ENCODE measurements around the gene TSGA10.
"Not testable (repeated sequence)": the region's sequence is repeated elsewhere in the genome, so short reads cannot be mapped to it uniquely, and the experiment has no call there.

TSGA10 gene

DNA sequence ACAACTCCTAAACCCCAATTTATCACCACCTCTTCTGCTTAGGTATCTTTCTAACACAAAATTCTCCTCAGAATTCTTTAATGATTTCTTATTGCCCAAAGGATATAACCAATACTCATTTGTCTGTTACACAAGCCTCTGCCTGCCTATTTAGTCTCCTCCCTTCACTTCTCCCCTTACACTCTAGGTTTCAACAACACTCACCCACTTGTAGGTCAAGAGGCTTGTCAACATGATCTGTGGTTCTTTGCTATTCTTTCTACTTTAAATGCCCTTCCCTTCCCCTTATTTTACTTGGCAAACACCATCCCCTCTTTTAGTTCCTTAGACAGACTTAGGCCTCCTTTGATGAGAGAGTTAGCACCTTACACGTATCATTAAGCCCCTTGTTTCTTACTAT, 82.2 kb downstream of the TSGA10 start:
- DNase-seq (ENCODE audit: low spot score) = no peak

GRCh38 chr2:99067871-99068625, 86.7 kb downstream of the TSGA10 start:
- DNase-seq (ENCODE audit: low spot score) = no peak

- peak; percentile 52 for DNase-seq (ENCODE audit: low spot score)
Measured at GRCh38 chr2:99066075-99066958, 88.4 kb downstream of the TSGA10 start.

GRCh38 chr2:99049187-99049586, 105.6 kb downstream of the TSGA10 start:
- DNase-seq (ENCODE audit: low spot score) = not testable (repeated sequence)

- not testable (repeated sequence) for DNase-seq (ENCODE audit: low spot score)
Measured at GRCh38 chr2:99040736-99041300, 113.9 kb downstream of the TSGA10 start.

GRCh38 chr2:99035920-99036319, 118.8 kb downstream of the TSGA10 start:
- no peak for DNase-seq (ENCODE audit: low spot score)

GRCh38 chr2:99032786-99033185, 122.0 kb downstream of the TSGA10 start:
- no peak for DNase-seq (ENCODE audit: low spot score)

DNA sequence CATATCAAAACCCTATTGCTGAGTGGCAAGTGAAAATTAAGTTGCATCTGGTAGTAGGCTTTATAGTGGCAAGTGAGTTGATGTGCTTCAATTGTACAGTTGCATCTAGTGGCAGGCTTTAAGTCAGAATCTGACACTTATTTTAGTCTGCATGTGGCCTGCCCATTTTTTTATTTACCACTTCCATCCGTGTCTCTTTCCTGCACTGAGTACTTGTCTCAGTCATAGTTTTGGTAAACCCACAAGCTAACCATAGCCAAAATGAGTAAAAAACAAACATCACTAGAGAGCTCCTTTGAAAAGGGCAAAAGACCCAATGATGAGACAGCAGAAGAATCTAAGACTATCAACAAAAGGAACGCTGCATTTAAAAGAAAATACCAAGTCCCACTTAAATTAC, 122.7 kb downstream of the TSGA10 start:
- no peak for DNase-seq (ENCODE audit: low spot score)

DNA sequence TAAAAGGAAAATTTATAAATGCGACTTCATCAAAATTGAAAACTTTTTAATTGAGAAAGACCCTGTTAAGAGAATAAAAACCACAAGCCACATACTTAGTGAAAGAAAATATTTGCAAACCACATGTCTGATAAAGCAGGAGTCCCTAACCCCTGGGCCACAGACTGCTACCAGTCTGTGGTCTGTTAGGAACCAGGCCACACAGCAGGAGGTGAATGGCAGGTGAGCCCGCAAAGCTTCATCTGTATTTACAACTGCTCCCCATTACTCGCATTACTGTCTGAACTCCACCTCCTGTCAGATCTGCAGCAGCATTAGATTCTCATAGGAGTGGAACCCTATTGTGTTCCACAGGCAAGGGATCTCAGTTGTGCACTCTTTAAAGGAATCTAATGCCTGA, 123.3 kb downstream of the TSGA10 start:
- no peak for DNase-seq (ENCODE audit: low spot score)

- DNase-seq (ENCODE audit: low spot score) = no peak
Measured at GRCh38 chr2:99028558-99028957, 126.2 kb downstream of the TSGA10 start.

DNA sequence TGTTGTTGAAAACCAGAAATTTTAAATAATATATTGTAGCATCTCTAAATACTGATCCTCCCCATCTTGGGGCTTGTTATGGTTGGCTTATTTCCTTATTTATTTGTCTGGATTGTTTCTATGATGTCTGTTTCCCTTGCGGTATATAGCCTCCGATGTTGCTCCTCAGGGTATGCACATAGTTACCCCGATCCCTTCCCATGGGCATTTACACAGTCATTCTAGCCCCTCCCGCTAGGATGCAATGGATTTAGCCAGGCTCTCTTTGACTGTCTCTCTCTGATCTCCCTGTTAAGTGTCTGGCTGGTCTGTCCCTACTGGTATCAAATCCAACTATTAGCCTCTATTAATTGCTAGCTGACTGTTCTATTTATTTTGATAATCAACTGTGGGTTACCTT, 126.9 kb downstream of the TSGA10 start:
- DNase-seq (ENCODE audit: low spot score) = no peak

DNA sequence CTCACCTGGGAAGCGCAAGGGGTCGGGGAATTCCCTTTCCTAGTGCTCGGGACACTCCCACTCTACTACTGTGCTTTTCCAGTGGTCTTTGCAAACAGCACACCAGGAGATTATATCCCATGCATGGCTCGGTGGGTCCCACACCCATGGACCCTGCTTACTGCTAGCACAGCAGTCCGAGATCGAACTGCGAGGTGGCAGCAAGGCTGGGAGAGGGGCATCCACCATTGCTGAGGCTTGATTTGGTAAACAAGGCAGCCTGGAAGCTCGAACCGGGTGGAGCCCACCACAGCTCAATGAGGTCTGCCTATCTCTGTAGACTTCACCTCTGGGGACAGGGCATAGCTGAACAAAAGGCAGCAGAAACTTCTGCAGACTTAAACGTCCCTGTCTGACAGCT, 154.0 kb downstream of the TSGA10 start:
- DNase-seq (ENCODE audit: low spot score) = no peak

DNA sequence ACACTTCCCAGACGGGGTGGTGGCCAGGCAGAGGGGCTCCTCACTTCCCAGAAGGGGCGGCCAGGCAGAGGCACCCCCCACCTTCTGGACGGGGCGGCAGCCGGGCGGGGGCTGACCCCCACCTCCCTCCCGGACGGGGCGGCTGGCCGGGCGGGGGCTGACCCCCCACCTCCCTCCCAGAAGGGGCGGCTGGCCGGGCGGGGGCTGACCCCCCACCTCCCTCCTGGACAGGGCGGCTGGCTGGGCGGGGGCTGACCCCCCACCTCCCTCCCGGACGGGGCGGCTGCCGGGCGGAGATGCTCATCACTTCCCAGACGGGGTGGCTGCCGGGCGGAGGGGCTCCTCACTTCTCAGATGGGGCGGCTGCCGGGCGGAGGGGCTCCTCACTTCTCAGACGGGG, 166.0 kb downstream of the TSGA10 start:
- not testable (repeated sequence) for DNase-seq (ENCODE audit: low spot score)

GRCh38 chr2:98985905-98986666, 168.7 kb downstream of the TSGA10 start:
- DNase-seq (ENCODE audit: low spot score) = no peak

GRCh38 chr2:98975611-98976010, 179.1 kb downstream of the TSGA10 start:
- no peak for DNase-seq (ENCODE audit: low spot score)

DNA sequence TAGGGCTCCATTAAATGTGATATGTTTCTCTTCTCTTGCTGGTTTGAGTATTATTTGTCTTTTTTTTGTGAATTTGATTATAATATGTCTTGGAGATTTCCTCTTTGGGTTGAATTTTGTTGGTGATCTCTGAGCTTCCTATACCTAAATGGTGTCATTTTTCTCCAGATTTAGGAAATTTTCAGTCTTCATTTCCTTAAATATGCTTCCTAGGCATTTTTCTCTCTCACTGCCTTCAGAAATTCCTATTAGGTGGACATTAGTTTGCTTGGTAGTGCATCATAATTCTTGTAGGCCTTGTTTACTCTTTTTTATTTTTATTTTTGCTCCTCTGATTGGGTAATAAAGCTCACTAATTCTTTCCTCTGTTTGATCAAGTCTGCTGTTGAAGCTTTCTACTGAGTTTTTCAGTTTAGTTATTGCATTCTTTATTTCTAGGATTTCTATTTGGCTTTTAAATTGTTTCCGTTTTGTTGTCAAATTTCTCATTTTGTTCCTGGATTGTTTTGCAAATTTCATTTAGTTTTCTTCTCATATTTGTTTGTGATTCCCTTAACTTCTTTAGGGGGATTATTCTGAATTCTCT, 182.1 kb downstream of the TSGA10 start:
- no peak for DNase-seq (ENCODE audit: low spot score)

DNA sequence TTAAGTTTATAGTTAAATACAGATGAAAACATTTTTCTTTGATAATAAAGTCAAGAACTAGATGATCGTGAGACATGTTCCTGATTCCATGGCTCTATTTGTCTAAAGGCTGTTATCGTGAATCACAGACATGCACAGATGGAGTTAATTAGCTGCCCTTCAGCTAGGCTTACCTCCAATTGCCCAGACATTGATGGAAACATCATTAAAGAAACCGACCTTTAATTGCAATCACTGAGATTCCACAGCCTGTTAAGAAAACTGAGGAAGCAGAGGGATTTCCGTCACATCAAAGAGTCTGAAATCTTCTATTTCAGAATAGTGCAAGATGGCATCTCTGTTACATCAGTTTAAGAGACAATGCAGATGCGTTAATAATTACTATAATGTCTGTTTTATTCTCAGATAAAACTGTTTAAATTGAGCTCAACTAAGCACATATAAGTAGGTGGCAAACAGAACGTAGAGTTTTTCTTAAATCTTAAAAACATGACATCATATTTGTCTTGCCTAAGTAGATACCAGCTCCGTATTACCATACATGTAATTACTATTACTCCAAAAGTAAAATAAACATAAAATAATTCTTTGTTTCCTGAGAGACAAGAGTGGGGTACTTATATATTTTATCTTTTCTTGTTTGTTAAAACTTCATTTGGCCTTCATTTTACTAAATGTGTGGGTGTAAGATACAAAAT, 194.8 kb downstream of the TSGA10 start:
- DNase-seq (ENCODE audit: low spot score) = no peak

DNA sequence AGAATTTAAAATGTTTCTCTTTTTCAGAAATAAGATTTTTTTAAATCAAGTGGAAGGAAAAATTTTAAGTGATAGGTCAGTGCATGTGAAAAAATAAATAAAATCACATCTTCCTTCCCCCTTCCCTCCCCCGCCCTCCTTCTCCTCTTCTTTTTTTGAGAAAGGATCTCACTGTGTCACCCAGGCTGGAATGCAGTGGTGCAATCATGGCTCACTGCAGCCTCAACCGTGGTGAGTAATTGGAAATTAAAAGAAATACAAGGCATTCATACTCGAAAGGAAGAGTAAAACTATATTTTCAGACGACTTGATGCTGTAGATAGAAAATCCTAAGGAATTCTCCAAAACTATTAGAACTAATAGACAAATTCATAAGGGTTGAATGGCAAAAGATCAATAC, 201.8 kb downstream of the TSGA10 start:
- no peak for DNase-seq (ENCODE audit: low spot score)

- DNase-seq (ENCODE audit: low spot score) = no peak
Measured at GRCh38 chr2:98948956-98949739, 205.6 kb downstream of the TSGA10 start.

- DNase-seq (ENCODE audit: low spot score) = no peak
Measured at GRCh38 chr2:98947554-98947953, 207.2 kb downstream of the TSGA10 start.

Data from CD4-positive, alpha-beta T cell treated with Interleukin-6 at 100 ng/mL for 8 hours (primary cell).